GM12874 (cell line): ENCODE measurements around the gene GRIK1.

Experiments
- TF ChIP-seq, protein P1 (sequence below): IDR thresholded peaks from 2 replicates; pipeline ENCODE4 v1.5.1; 2011; ENCODE audit warnings: low read depth, mild to moderate bottlenecking, control low read depth, low read length, moderate library complexity; ENCODE audit not compliant: insufficient read depth

The GRIK1 gene

DNA sequence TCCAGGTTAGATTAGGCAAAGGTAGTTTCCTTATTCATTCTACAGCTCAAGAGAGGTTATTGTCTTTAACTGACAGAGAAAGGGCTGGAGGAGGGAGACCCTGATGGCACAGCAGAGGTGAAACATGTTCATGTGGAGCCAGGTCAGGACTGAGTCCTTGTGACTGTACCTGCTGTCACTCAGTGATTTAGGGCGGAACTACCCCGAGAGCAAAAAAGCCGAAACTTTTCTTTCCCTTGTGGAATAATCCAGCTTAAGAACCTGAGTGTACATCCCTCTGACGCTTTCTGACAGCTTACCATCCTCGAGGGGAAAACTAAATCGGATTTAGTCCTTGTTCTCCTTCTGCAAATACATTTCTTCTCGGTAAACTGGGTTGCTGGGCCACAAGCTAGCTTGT is 367.8 kb downstream of the GRIK1 start:
- TF ChIP-seq, protein P1, sequence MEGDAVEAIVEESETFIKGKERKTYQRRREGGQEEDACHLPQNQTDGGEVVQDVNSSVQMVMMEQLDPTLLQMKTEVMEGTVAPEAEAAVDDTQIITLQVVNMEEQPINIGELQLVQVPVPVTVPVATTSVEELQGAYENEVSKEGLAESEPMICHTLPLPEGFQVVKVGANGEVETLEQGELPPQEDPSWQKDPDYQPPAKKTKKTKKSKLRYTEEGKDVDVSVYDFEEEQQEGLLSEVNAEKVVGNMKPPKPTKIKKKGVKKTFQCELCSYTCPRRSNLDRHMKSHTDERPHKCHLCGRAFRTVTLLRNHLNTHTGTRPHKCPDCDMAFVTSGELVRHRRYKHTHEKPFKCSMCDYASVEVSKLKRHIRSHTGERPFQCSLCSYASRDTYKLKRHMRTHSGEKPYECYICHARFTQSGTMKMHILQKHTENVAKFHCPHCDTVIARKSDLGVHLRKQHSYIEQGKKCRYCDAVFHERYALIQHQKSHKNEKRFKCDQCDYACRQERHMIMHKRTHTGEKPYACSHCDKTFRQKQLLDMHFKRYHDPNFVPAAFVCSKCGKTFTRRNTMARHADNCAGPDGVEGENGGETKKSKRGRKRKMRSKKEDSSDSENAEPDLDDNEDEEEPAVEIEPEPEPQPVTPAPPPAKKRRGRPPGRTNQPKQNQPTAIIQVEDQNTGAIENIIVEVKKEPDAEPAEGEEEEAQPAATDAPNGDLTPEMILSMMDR, result no peak

DNA sequence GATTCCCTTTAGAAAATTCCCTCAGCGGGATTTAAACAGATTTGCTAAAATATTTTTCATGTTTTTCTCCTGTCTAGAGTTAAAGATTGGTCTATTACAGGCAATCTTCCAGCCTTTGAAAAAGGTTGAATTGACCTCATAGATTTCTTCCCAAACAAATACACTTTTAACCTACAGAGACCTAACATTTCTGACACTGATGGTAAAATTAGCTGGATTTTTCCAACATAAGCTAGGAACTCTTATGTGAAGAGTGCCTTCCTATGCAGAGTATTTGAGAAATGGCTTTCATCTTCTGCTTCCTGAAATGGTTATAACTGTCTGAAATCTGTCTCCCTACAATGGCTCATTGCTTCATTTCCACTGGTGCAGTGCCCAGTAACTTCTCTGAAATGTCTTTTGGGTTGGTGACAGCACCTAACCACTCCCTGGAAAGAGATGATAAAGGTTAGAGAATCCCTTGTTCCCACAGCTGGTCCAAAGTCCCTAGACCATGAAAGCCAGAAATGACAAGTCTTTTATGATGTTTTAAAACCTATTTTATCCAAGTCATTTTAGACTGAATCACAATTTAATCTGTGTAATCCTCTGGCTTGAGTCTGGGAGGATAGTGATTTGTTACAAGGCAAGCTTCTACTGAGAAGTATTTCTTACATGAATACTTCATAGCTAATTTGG is 371.6 kb downstream of the GRIK1 start:
- TF ChIP-seq, protein P1, result no peak

DNA sequence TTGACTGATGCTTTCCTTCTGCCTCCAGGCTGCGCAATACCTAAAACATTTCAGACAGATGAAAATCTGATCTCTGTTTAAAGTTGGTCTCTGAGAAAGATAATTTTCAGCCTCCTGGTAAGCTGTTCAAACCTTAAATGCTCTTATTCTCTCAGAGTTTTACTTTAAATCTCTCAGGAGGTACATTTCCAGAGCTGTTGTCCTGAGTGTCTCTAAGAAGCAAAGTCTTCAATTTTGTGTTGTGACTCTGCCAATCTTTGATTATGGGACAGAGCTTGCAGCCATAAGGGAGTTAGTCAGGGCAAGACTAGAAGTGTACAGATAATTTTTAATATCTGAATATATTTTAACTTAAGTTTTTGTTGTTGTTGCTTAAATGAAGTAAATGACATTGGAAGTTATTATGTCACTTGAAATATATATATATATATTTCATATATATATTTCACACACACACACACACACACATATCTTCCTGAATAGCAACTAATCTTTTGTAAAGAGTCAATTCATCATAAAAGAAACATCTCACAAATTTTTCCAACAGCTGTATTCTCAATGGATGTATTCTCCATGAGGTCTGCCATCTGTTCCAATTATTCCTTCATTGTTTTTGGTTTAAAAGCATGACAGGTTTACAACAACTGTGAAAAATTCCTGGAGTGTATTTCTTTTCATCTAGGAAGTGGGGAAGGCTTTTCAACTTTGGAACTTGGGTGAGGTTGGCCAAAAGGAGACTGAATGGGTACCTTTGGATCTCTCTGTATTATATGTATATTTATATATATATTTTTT is 381.7 kb downstream of the GRIK1 start:
- TF ChIP-seq, protein P1, result no peak

DNA sequence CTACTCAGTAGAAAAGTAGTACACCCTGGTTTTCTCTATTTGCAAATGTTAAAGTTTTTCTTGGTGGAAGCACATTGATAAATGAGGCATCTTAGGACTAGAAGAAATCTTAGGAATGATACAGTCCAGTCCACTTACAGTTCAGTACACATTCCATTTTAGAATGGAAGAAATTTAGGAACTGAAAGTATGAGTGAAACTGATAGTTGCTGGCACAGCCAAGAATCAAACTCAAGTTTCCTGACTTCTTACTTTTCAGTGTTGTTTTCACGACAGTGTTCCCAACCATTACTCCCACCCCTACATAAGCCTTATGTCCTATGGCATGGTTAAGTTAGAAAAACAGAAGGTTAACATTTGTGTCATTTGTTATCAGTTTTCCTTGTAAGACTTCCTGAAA is 382.6 kb downstream of the GRIK1 start:
- TF ChIP-seq, protein P1, result no peak

DNA sequence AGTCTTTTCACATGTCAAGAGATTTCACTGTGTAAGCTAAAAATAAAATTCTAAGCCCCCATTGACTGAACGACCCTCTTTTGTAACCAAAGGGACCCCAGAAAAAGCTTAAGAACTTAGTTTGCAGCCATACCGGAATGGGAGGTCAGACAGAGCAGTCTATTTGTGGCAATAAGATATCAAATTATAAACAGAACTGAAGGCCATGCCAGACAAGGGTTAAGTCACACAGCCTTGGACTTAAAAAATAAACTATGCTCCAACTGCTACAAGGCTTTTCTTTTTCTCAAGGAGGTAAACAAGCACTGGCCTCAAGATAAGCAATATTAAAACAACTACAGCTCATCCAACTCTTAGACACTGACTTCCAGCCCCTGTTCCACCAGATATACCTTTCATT is 384.2 kb downstream of the GRIK1 start:
- TF ChIP-seq, protein P1, result no peak

DNA sequence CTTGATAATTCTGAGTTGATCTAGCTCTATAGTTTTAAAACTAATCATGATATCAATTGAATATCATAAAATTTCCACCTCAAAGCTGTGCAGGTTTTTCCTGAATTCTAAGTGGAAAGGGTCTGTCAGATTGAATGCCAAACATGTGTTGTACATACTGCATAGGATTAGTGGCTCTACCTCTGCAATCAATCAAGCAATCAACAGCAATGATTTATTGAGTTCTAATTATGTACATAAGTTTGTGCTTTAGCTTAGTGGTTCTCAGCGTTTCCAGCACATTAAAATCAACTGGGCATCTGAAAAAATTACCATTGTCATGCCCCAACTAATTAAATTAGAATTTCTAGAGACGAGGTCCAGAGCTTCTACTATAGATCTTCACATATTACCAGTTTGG is 389.6 kb downstream of the GRIK1 start:
- TF ChIP-seq, protein P1, result no peak

DNA sequence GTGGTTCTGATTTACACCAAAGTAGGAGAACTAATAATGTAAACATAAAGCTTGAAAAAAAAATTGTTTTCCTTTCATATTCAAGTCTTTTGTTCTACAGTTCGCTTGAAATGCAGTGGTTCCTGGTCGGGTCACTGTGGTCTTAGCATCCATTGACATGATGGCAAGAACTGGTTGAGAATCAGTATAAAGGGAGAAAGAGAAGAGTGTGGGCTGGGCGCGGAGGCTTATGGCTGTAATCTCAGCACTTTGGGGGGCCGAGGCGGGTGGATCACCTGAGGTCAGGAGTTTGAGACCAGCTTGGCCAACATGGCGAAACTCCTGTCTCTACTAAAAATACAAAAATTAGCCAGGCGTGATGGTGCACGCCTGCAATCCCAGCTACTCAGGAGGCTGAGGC is 390.2 kb downstream of the GRIK1 start:
- TF ChIP-seq, protein P1, result no peak
